ENCODE data around the gene IL24.

DNA sequence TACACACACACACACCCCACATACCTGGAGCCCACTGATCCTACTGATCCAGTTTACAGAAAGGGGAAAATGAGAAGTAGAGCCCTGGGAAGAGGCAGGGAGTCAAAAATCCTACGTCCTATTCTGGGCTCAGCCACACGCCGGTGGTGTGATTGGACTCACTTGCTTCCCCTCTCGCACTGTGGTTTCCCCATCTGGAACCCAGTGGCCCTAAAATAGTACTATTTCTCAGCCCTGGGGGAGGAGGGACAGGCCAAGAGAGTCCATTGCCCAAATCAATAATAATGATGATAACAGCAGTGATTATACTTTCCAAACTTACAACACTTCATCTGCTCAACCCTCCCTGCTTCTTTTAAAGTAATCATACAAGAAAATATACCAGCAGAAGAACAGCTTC lies 52.0 kb downstream of the IL24 start:
- no peak for TF ChIP-seq CTCF (conservative IDR thresholded peaks at IDR 0.05)
- no peak for TF ChIP-seq EZH2 (IDR thresholded peaks at IDR 0.05; ENCODE audit: low read depth)

Data from PC-9 (cell line).